BLaER1 treated with 17β-estradiol and CSF1 and Interleukin-3, amounts not matched to agents 10 nM and 100 nM (cell line): ENCODE data around the gene CALCOCO1.
"Not testable (repeated sequence)": the region's sequence is repeated elsewhere in the genome, so short reads cannot be mapped to it uniquely, and the experiment has no call there.

Experiments
- H3K27ac ChIP-seq, 11 experiments: shearing (Covaris generic); formaldehyde crosslinking; 2 replicates each; pipeline ENCODE4 v1.8.1; 2022
- H3K27me3 ChIP-seq, 11 experiments: shearing (Covaris generic); formaldehyde crosslinking; 2 replicates each; pipeline ENCODE4 v1.8.1; 2022
- H3K36me3 ChIP-seq, 11 experiments: shearing (Covaris generic); formaldehyde crosslinking; 2 replicates each; pipeline ENCODE4 v1.8.1; 2022
- H3K4me1 ChIP-seq, 10 experiments: shearing (Covaris generic); formaldehyde crosslinking; 2 replicates each; pipeline ENCODE4 v1.8.1; 2022
- H3K4me2 ChIP-seq, 11 experiments: shearing (Covaris generic); formaldehyde crosslinking; 2 replicates each; pipeline ENCODE4 v1.8.1; 2022
- H3K4me3 ChIP-seq, 10 experiments: shearing (Covaris generic); formaldehyde crosslinking; 2 replicates each; pipeline ENCODE4 v1.8.1; 2022
- H3K9ac ChIP-seq, 11 experiments: shearing (Covaris generic); formaldehyde crosslinking; 2 replicates each; pipeline ENCODE4 v1.8.1; 2022
- H3K9me3 ChIP-seq, 11 experiments: shearing (Covaris generic); formaldehyde crosslinking; replicated peaks in 1 of 11; 2 replicates each; pipeline ENCODE4 v1.8.1; 2022
- H4K20me1 ChIP-seq, 11 experiments: shearing (Covaris generic); formaldehyde crosslinking; 2 replicates each; pipeline ENCODE4 v1.8.1; 2022
- Cebpa-rat ChIP-seq, 11 experiments: shearing (Covaris generic); IDR thresholded peaks; 2 replicates each; pipeline ENCODE4 v1.8.1; 2022

CALCOCO1 gene

DNA sequence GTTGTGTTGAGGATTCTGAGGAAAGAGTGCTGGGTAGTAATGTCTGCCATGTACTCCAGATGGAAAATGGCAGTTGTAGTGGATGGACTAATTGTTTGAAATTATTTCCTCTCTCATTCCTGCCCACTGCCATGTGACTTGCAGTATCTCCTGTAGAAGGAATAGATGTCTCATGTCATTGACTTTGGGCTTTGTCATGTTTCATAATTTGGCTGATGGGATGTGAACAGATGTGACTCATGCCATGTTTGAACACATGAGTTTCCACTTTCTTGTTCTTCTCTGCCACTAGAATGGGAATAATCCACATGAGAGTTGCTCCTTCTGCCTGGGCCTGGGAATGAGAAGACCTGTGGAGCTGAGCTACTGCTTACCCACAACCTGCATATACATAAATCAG is 2.4 kb upstream of the CALCOCO1 start:
- TF ChIP-seq Cebpa-rat (IDR thresholded peaks at IDR 0.05) = no peak
- no peak overlapping the region for H3K27ac ChIP-seq
- H3K27me3 ChIP-seq = peaks cover 0 to 4% (median 0%) of the 10 kb centered on the region in 11 experiments; a peak in 1 of 22 replicates
- H3K4me3 ChIP-seq = no peak overlapping the region
- peaks cover 14 to 31% (median 27%) of the 10 kb centered on the region in 10 experiments for H3K4me1 ChIP-seq
- no peak overlapping the region for H3K4me2 ChIP-seq
- no peaks in the 10 kb centered on the region for H3K9me3 ChIP-seq
- H4K20me1 ChIP-seq = peaks cover 0 to 13% (median 0%) of the 10 kb centered on the region in 11 experiments; a peak in 2 of 22 replicates
- peaks cover 0 to 9% (median 5%) of the 10 kb centered on the region in 11 experiments; a peak in 12 of 22 replicates for H3K36me3 ChIP-seq
- H3K9ac ChIP-seq = no peak overlapping the region

DNA sequence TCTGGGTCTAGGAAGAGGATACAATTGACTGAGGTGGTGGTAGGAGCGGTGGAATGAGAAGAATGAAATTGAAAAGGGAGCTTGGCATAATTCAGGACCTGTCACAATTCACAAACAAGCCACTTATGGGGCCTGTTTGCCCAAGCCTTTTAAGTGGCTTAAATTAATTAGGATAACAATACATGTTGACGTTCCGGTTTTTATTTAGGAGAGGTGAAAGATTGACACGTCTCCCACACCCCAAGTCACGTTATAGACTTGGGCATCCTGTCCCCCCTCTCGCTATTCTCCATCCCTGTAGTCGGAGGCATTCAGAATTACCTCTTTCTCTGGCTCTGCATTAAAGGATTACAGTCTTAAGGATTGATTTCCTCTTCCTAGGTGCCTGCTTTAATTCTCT is 954 bp upstream of the CALCOCO1 start:
- no peak for TF ChIP-seq Cebpa-rat (IDR thresholded peaks at IDR 0.05)
- Histone ChIP-seq H3K27ac (no peak overlapping the region; a peak in 1 of 22 replicates), H3K9me3 (no peaks in the 10 kb centered on the region), H3K36me3 (peaks cover 10 to 23% (median 19%) of the 10 kb centered on the region in 11 experiments; a peak in 18 of 22 replicates), H3K27me3 (no peaks in the 10 kb centered on the region), H4K20me1 (peaks cover 0 to 19% (median 0%) of the 10 kb centered on the region in 11 experiments; a peak in 2 of 22 replicates), H3K4me3 (peak overlapping the region in 6 of 10 experiments; percentile 76 to 96 (median 80); a peak in 9 of 20 replicates), H3K4me2 (peak overlapping the region; percentile 73 to 97 (median 78)), H3K4me1 (peaks cover 14 to 24% (median 19%) of the 10 kb centered on the region in 10 experiments), H3K9ac (peak overlapping the region in 1 of 11 experiments; percentile 50; a peak in 1 of 22 replicates)

DNA sequence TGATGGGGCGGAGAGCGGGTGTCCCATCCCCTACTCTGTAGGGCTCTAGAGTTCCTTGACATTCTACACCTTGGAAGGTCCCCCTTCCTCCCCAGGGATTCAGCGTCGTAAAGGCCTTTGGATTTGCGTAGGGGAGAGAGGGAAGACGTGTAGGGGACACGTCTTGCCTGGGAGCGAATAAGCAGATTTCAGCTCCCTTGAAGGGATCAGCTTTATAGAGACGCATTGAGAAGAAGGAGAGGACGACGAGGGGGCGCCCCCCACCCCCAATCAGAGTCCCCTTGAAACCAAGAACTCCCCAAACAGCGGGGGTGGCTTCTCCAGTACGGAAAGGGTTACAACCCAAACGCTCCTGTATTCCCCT is 324 bp downstream of the CALCOCO1 start:
- Histone ChIP-seq H3K27me3 (no peaks in the 10 kb centered on the region), H3K9ac (peak overlapping the region; percentile 67 to 88 (median 79)), H3K4me1 (peaks cover 14 to 24% (median 19%) of the 10 kb centered on the region in 10 experiments)

DNA sequence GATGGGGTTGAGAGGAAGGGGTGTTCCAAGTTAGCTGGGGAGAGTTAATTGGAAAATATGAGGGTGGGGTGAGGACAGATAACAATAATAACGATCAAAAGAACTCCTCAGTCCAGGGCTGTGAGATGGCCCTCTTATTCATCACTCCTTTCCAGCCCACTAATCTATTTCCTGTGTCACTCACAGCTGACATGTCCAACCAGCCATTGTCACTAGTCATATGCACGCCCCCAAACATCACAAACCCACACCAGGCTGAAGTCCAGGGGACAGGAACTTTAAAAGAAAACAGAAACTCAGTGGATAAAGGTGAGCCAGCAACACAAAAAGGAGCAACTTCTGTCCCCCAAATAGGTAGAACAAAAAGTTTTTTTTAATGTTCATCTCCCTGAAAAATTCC is 911 bp downstream of the CALCOCO1 start:
- H3K9me3 ChIP-seq = no peaks in the 10 kb centered on the region
- TF ChIP-seq Cebpa-rat (IDR thresholded peaks at IDR 0.05) = no peak
- H3K27me3 ChIP-seq = no peaks in the 10 kb centered on the region
- peaks cover 25 to 42% (median 35%) of the 10 kb centered on the region in 11 experiments; a peak in 19 of 22 replicates for H3K36me3 ChIP-seq
- H3K9ac ChIP-seq = peak overlapping the region; percentile 67 to 88 (median 79); a peak in 21 of 22 replicates
- H4K20me1 ChIP-seq = peaks cover 0 to 19% (median 0%) of the 10 kb centered on the region in 11 experiments; a peak in 3 of 22 replicates
- H3K4me2 ChIP-seq = peak overlapping the region; percentile 83 to 99 (median 95)
- peak overlapping the region in 2 of 11 experiments; percentile 80 to 81; a peak in 4 of 22 replicates for H3K27ac ChIP-seq
- peaks cover 14 to 24% (median 19%) of the 10 kb centered on the region in 10 experiments for H3K4me1 ChIP-seq
- H3K4me3 ChIP-seq = peak overlapping the region; percentile 76 to 96 (median 80)

More for the DNA sequence above, 324 bp downstream of the CALCOCO1 start:
- Histone ChIP-seq H3K4me2 (peak overlapping the region; percentile 83 to 99 (median 95)), H3K36me3 (peaks cover 19 to 36% (median 29%) of the 10 kb centered on the region in 11 experiments; a peak in 19 of 22 replicates), H3K9me3 (no peaks in the 10 kb centered on the region), H3K27ac (peak overlapping the region in 9 of 11 experiments; percentile 52 to 81 (median 61); a peak in 17 of 22 replicates), H4K20me1 (peaks cover 0 to 19% (median 0%) of the 10 kb centered on the region in 11 experiments; a peak in 3 of 22 replicates), H3K4me3 (peak overlapping the region; percentile 76 to 96 (median 80))
- no peak for TF ChIP-seq Cebpa-rat (IDR thresholded peaks at IDR 0.05)

DNA sequence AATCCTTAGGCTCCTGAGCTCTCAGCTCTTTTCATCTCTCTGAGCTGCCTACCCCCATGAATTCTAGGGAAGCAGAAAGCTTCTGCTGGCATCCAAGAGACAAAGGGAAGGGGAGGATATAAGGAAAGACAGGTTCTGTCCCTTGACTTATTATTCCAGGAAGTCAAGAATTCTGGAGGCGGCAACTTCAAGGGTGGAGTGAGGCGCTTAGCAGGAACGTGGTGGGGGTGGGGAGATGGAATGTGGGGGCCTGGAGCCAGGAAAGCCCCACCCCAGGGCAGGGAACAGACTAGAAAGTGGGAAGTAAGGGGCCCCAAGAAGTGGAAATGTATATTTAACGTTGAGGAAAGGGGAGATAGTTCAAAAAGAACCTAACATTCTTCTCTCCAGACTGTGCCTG is 1.4 kb downstream of the CALCOCO1 start:
- TF ChIP-seq Cebpa-rat (IDR thresholded peaks at IDR 0.05) = no peak
- peak overlapping the region in 6 of 10 experiments; percentile 76 to 96 (median 83); a peak in 7 of 20 replicates for H3K4me3 ChIP-seq
- peak overlapping the region; percentile 83 to 99 (median 95) for H3K4me2 ChIP-seq
- peaks cover 29 to 47% (median 40%) of the 10 kb centered on the region in 11 experiments; a peak in 19 of 22 replicates for H3K36me3 ChIP-seq
- H4K20me1 ChIP-seq = peaks cover 0 to 19% (median 0%) of the 10 kb centered on the region in 11 experiments; a peak in 3 of 22 replicates
- peak overlapping the region in 5 of 11 experiments; percentile 74 to 88 (median 79); a peak in 4 of 22 replicates for H3K9ac ChIP-seq
- 0 out of 22 replicates have a peak overlapping the region, but pooled peaks of 1 of the 11 experiments have one; percentile 4 for H3K27ac ChIP-seq
- H3K9me3 ChIP-seq = no peaks in the 10 kb centered on the region
- no peaks in the 10 kb centered on the region for H3K27me3 ChIP-seq
- peaks cover 14 to 24% (median 19%) of the 10 kb centered on the region in 10 experiments for H3K4me1 ChIP-seq

DNA sequence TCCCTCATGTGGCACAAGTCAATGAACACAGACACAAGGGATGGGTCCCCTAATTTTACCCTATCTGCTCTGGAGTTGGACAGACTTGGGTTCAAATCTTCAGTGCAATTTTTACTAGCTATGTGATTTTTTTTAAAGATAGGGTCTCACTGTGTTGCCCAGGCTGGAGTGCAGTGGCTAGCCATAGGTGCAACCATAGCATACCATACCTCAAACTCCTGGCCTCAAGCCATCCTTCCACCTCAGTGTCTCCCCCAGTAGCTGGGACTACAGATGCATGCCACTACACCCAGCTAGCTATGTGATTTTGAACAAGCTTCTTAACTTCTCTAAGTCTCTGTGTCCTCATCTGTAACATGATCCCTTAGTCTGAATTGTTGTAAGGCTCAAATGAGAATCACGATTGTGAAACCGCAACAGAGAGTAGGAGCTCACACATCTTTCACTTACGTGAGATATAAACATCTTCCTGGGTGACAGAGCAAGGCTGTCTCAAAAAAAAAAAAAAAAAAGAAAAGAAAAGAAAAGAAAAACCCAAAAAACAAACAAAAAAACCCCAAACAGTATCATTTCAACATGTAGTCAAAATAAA is 4.7 kb downstream of the CALCOCO1 start:
- H3K9me3 ChIP-seq = no peaks in the 10 kb centered on the region
- peaks cover 39 to 80% (median 63%) of the 10 kb centered on the region in 11 experiments; a peak in 19 of 22 replicates for H3K36me3 ChIP-seq
- H4K20me1 ChIP-seq = peaks cover 0 to 19% (median 0%) of the 10 kb centered on the region in 11 experiments; a peak in 3 of 22 replicates
- H3K4me2 ChIP-seq = no peak overlapping the region
- no peak overlapping the region for H3K4me3 ChIP-seq
- no peak for TF ChIP-seq Cebpa-rat (IDR thresholded peaks at IDR 0.05)
- no peaks in the 10 kb centered on the region for H3K27me3 ChIP-seq
- peaks cover 14 to 18% (median 15%) of the 10 kb centered on the region in 10 experiments for H3K4me1 ChIP-seq
- no peak overlapping the region for H3K9ac ChIP-seq
- H3K27ac ChIP-seq = no peak overlapping the region

DNA sequence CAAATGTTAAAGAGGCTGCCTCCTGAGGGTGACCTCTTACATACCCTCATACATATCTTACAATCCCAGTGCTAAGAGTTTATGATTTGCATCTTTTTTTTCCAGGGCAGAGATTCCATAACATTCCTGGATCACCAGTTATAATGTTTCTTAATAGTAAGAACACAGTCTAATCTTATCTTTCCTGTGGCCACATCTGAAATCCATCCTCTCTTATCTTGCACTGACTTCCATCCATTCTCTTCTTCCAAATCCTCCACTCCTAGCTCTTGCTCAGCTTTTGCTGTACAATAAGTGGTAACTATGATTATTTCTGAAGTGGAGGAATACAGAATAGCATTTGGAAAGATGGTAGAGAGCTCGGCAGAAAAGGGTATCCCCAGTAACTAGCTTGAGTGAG is 6.3 kb downstream of the CALCOCO1 start:
- Histone ChIP-seq H3K27me3 (no peaks in the 10 kb centered on the region), H3K36me3 (peaks cover 46 to 96% (median 78%) of the 10 kb centered on the region in 11 experiments; a peak in 19 of 22 replicates), H3K9me3 (no peaks in the 10 kb centered on the region), H3K9ac (no peak overlapping the region), H3K27ac (no peak overlapping the region), H3K4me2 (no peak overlapping the region), H3K4me1 (peaks cover 4 to 7% (median 5%) of the 10 kb centered on the region in 10 experiments), H3K4me3 (no peak overlapping the region), H4K20me1 (peaks cover 0 to 19% (median 0%) of the 10 kb centered on the region in 11 experiments; a peak in 4 of 22 replicates)
- TF ChIP-seq Cebpa-rat (IDR thresholded peaks at IDR 0.05) = no peak

DNA sequence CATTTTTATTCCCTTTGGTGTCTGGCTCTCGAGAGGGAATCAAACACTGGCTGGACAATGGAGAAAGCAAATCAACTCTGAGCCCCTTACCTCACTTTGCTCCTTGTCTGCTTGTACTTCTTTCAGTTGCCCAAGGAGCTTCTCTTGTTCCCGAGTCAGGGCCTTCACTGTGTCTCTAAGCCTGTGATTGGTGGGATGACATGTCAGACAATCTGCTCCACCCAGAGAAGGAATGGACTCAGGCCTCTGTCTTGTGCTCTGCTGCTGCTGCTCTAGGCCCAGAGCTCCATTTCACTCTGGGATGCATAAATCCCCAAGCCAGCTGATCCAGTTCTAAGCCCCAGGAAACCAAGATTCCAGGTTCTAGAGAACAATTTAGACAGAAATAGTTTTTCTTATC is 7.6 kb downstream of the CALCOCO1 start:
- Histone ChIP-seq H3K9ac (no peak overlapping the region), H3K36me3 (peaks cover 54 to 100% (median 86%) of the 10 kb centered on the region in 11 experiments; a peak in 19 of 22 replicates), H3K27ac (no peak overlapping the region), H3K9me3 (no peaks in the 10 kb centered on the region), H4K20me1 (peaks cover 0 to 8% (median 0%) of the 10 kb centered on the region in 11 experiments; a peak in 4 of 22 replicates), H3K4me3 (no peak overlapping the region), H3K27me3 (no peaks in the 10 kb centered on the region), H3K4me1 (no peaks in the 10 kb centered on the region), H3K4me2 (no peak overlapping the region)
- TF ChIP-seq Cebpa-rat (IDR thresholded peaks at IDR 0.05) = no peak

DNA sequence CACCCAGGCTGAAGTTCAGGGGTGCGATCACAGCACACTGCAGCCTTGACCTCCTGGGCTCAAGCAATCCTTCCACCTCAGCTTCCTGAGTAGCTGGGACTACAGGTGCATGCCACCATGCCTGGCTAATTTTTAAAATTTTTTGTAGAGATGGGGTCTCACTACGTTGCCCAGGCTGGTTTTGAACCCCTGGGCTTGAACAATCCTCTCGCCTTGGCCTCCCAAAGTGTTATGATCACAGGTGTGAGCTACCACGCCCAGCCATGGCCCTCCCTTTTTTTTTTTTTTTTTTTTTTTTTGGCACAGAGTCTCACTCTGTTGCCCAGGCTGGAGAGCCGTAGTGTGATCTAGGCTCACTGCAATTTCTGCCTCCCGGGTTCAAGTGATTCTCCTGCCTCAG is 8.7 kb downstream of the CALCOCO1 start:
- H3K9ac ChIP-seq, H3K4me1 ChIP-seq, H3K9me3 ChIP-seq, H3K27ac ChIP-seq, H3K27me3 ChIP-seq, H3K4me3 ChIP-seq, H3K4me2 ChIP-seq: not testable (repeated sequence)
- Histone ChIP-seq H3K36me3 (peaks cover 48 to 100% (median 79%) of the 10 kb centered on the region in 11 experiments; a peak in 19 of 22 replicates), H4K20me1 (peaks cover 0 to 15% (median 0%) of the 10 kb centered on the region in 11 experiments; a peak in 4 of 22 replicates)
